ENCODE results near the gene RIF1.

The RIF1 gene

GRCh38 chr2:151522556-151522955 is 112.9 kb downstream of the RIF1 start:
- no peak for DNase-seq

GRCh38 chr2:151523850-151524249 is 114.1 kb downstream of the RIF1 start:
- no peak for DNase-seq

GRCh38 chr2:151525821-151526373 is 116.2 kb downstream of the RIF1 start:
- DNase-seq: peak in 1 of 2 donors; percentile 32

- no peak for DNase-seq
Observed at GRCh38 chr2:151526572-151527090, 116.9 kb downstream of the RIF1 start.
